HG02970 (cell line): ENCODE data around the gene CNTN4.

ENCODE experiments used
- ATAC-seq: cut with Tn5 transposase; IDR thresholded peaks from one replicate; pipeline ENCODE4 v1.9.1; 2021; ENCODE audit warnings: mild to moderate bottlenecking, moderate library complexity, moderate number of reproducible peaks; ENCODE audit not compliant: unreplicated experiment, low FRiP score

Gene CNTN4

GRCh38 chr3:2837239-2837638, 738.6 kb downstream of the CNTN4 start:
- ATAC-seq = no peak

GRCh38 chr3:2837910-2838309, 739.2 kb downstream of the CNTN4 start:
- no peak for ATAC-seq

GRCh38 chr3:2838546-2839157, 740.0 kb downstream of the CNTN4 start:
- no peak for ATAC-seq

- ATAC-seq = no peak
Observed at GRCh38 chr3:2839876-2840275, 741.2 kb downstream of the CNTN4 start.

- ATAC-seq = no peak
Observed at GRCh38 chr3:2847062-2847841, 748.6 kb downstream of the CNTN4 start.

GRCh38 chr3:2849092-2849491, 750.4 kb downstream of the CNTN4 start:
- ATAC-seq = no peak

GRCh38 chr3:2850701-2851100, 752.0 kb downstream of the CNTN4 start:
- ATAC-seq = no peak

GRCh38 chr3:2851361-2851760, 752.7 kb downstream of the CNTN4 start:
- no peak for ATAC-seq

GRCh38 chr3:2851835-2852234, 753.2 kb downstream of the CNTN4 start:
- ATAC-seq = no peak

GRCh38 chr3:2853651-2854050, 755.0 kb downstream of the CNTN4 start:
- ATAC-seq = no peak

- ATAC-seq = no peak
Observed at GRCh38 chr3:2856138-2857133, 757.8 kb downstream of the CNTN4 start.

- ATAC-seq = no peak
Observed at GRCh38 chr3:2860626-2861025, 762.0 kb downstream of the CNTN4 start.

- ATAC-seq = no peak
Observed at GRCh38 chr3:2861120-2861519, 762.5 kb downstream of the CNTN4 start.

GRCh38 chr3:2861920-2862319, 763.3 kb downstream of the CNTN4 start:
- ATAC-seq = no peak

GRCh38 chr3:2862366-2862765, 763.7 kb downstream of the CNTN4 start:
- ATAC-seq = no peak

GRCh38 chr3:2863127-2863526, 764.5 kb downstream of the CNTN4 start:
- no peak for ATAC-seq

- no peak for ATAC-seq
Observed at GRCh38 chr3:2869905-2870304, 771.2 kb downstream of the CNTN4 start.

- ATAC-seq = no peak
Observed at GRCh38 chr3:2870724-2871333, 772.2 kb downstream of the CNTN4 start.

- no peak for ATAC-seq
Observed at GRCh38 chr3:2872884-2873283, 774.2 kb downstream of the CNTN4 start.

GRCh38 chr3:2873986-2874385, 775.3 kb downstream of the CNTN4 start:
- ATAC-seq = no peak

- no peak for ATAC-seq
Observed at GRCh38 chr3:2875699-2876098, 777.0 kb downstream of the CNTN4 start.
